ENCODE results near the gene BCAS3.

The BCAS3 gene

GRCh38 chr17:61199431-61200338 is 522.0 kb downstream of the BCAS3 start (continued):
- TF ChIP-seq ZNF565 (CRISPR knock-in tag; conservative IDR thresholded peaks at IDR 0.05; ENCODE audit: low read depth): no peak
- no peak for TF ChIP-seq ZC3H10 (CRISPR knock-in tag; IDR thresholded peaks at IDR 0.05)
- TF ChIP-seq OSR1 (CRISPR knock-in tag; IDR thresholded peaks at IDR 0.05): no peak
- no peak for TF ChIP-seq ZFP30 (CRISPR knock-in tag; IDR thresholded peaks at IDR 0.05)
- no peak for TF ChIP-seq TOX (CRISPR knock-in tag; IDR thresholded peaks at IDR 0.05; ENCODE audit: borderline replicate concordance)
- no peak for TF ChIP-seq SNAI2 (CRISPR knock-in tag; IDR thresholded peaks at IDR 0.05)
- no peak for TF ChIP-seq ZFP3 (CRISPR knock-in tag; IDR thresholded peaks at IDR 0.05)

DNA sequence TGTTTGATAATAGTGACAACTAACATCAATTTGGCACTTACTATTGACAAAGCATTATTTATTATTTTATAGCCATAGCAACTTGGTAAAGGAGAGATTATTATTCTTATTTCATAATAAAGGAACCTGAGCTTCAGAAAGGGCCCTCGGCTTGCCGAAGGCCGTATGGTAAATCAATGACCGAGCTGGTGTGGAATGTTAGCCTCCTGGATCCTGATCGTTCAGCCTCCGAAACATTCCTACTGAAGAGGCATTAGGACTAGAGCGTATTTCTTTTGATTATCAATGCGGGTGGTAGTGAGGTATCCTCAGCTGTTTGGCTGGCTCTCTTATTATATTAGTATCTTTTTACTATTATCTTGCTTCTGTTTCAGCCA is 522.7 kb downstream of the BCAS3 start:
- ATAC-seq: no peak
- TF ChIP-seq ZFP3 (CRISPR knock-in tag; IDR thresholded peaks at IDR 0.05) (no peak), BACH2 (CRISPR knock-in tag; IDR thresholded peaks at IDR 0.05; ENCODE audit: borderline replicate concordance) (no peak), GLIS3 (CRISPR knock-in tag; IDR thresholded peaks at IDR 0.05) (no peak), RARB (CRISPR knock-in tag; IDR thresholded peaks at IDR 0.05) (no peak), ZC3H10 (CRISPR knock-in tag; IDR thresholded peaks at IDR 0.05) (no peak), ISL1 (CRISPR knock-in tag; IDR thresholded peaks at IDR 0.05) (no peak), ZNF70 (CRISPR knock-in tag; IDR thresholded peaks at IDR 0.05) (no peak), CSDC2 (CRISPR knock-in tag; IDR thresholded peaks at IDR 0.05) (no peak), PATZ1 (CRISPR knock-in tag; IDR thresholded peaks at IDR 0.05; ENCODE audit: borderline replicate concordance) (no peak), PPARA (CRISPR knock-in tag; IDR thresholded peaks at IDR 0.05; ENCODE audit: borderline replicate concordance) (no peak), ZNF565 (CRISPR knock-in tag; conservative IDR thresholded peaks at IDR 0.05; ENCODE audit: low read depth) (no peak), SNAI2 (CRISPR knock-in tag; IDR thresholded peaks at IDR 0.05) (no peak), ZNF8 (CRISPR knock-in tag; IDR thresholded peaks at IDR 0.05) (no peak), TOX (CRISPR knock-in tag; IDR thresholded peaks at IDR 0.05; ENCODE audit: borderline replicate concordance) (no peak), ESRRG (CRISPR knock-in tag; IDR thresholded peaks at IDR 0.05) (no peak), TCF4 (CRISPR knock-in tag; IDR thresholded peaks at IDR 0.05; ENCODE audit: borderline replicate concordance) (no peak), OSR1 (CRISPR knock-in tag; IDR thresholded peaks at IDR 0.05) (no peak), POU6F1 (CRISPR knock-in tag; IDR thresholded peaks at IDR 0.05; ENCODE audit: borderline replicate concordance, low read depth) (no peak)
- TF ChIP-seq, protein P1, sequence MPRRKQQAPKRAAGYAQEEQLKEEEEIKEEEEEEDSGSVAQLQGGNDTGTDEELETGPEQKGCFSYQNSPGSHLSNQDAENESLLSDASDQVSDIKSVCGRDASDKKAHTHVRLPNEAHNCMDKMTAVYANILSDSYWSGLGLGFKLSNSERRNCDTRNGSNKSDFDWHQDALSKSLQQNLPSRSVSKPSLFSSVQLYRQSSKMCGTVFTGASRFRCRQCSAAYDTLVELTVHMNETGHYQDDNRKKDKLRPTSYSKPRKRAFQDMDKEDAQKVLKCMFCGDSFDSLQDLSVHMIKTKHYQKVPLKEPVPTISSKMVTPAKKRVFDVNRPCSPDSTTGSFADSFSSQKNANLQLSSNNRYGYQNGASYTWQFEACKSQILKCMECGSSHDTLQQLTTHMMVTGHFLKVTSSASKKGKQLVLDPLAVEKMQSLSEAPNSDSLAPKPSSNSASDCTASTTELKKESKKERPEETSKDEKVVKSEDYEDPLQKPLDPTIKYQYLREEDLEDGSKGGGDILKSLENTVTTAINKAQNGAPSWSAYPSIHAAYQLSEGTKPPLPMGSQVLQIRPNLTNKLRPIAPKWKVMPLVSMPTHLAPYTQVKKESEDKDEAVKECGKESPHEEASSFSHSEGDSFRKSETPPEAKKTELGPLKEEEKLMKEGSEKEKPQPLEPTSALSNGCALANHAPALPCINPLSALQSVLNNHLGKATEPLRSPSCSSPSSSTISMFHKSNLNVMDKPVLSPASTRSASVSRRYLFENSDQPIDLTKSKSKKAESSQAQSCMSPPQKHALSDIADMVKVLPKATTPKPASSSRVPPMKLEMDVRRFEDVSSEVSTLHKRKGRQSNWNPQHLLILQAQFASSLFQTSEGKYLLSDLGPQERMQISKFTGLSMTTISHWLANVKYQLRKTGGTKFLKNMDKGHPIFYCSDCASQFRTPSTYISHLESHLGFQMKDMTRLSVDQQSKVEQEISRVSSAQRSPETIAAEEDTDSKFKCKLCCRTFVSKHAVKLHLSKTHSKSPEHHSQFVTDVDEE (CRISPR knock-in tag; IDR thresholded peaks at IDR 0.05): no peak
- TF ChIP-seq, protein P2, sequence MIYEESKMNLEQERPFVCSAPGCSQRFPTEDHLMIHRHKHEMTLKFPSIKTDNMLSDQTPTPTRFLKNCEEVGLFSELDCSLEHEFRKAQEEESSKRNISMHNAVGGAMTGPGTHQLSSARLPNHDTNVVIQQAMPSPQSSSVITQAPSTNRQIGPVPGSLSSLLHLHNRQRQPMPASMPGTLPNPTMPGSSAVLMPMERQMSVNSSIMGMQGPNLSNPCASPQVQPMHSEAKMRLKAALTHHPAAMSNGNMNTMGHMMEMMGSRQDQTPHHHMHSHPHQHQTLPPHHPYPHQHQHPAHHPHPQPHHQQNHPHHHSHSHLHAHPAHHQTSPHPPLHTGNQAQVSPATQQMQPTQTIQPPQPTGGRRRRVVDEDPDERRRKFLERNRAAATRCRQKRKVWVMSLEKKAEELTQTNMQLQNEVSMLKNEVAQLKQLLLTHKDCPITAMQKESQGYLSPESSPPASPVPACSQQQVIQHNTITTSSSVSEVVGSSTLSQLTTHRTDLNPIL (CRISPR knock-in tag; IDR thresholded peaks at IDR 0.05; ENCODE audit: low read depth): no peak

DNA sequence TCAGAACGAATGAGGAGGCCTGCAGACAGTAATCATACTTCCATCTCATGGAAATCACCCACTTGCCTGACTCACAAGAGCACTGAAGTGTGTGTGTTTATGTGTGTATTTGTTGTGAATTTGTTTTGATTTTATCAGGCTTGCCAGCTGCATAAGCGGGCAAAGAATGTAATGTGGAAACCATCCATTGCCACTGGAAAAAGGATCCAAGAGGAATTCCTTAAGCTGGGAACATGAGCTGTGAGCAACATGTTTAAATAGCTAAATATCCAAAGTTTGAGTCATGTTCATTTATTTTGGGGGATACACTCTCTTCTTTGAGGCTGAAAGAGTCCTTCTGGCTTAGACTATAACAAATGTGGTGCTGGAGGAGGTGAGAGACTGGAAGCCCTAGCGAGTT is 523.6 kb downstream of the BCAS3 start:
- peak; percentile 85 for ATAC-seq
- TF ChIP-seq ZC3H10 (CRISPR knock-in tag; IDR thresholded peaks at IDR 0.05) (no peak), TOX (CRISPR knock-in tag; IDR thresholded peaks at IDR 0.05; ENCODE audit: borderline replicate concordance) (no peak), SNAI2 (CRISPR knock-in tag; IDR thresholded peaks at IDR 0.05) (peak; percentile 90), POU6F1 (CRISPR knock-in tag; IDR thresholded peaks at IDR 0.05; ENCODE audit: borderline replicate concordance, low read depth) (0 out of 2 replicates have a peak, but pooled peaks have one; percentile 62), GLIS3 (CRISPR knock-in tag; IDR thresholded peaks at IDR 0.05) (0 out of 2 replicates have a peak, but pooled peaks have one; percentile 21), PPARA (CRISPR knock-in tag; IDR thresholded peaks at IDR 0.05; ENCODE audit: borderline replicate concordance) (no peak), OSR1 (CRISPR knock-in tag; IDR thresholded peaks at IDR 0.05) (no peak), TCF4 (CRISPR knock-in tag; IDR thresholded peaks at IDR 0.05; ENCODE audit: borderline replicate concordance) (0 out of 2 replicates have a peak, but pooled peaks have one; percentile 11), ISL1 (CRISPR knock-in tag; IDR thresholded peaks at IDR 0.05) (peak; percentile 77), ZNF565 (CRISPR knock-in tag; conservative IDR thresholded peaks at IDR 0.05; ENCODE audit: low read depth) (0 out of 2 replicates have a peak, but pooled peaks have one; percentile 39), ZFP3 (CRISPR knock-in tag; IDR thresholded peaks at IDR 0.05) (0 out of 2 replicates have a peak, but pooled peaks have one; percentile 47)
- TF ChIP-seq, protein P1 (CRISPR knock-in tag; IDR thresholded peaks at IDR 0.05): 0 out of 2 replicates have a peak, but pooled peaks have one; percentile 60
